Activated CD8-positive, alpha-beta memory T cell treated with anti-CD3 and anti-CD28 coated beads, Interleukin-2, amount 50 U/mL, for 24 hours (primary cell): ENCODE measurements around the gene AKNA.
"Not testable (repeated sequence)": the region's sequence is repeated elsewhere in the genome, so short reads cannot be mapped to it uniquely, and the experiment has no call there.

ENCODE experiments used
- DNase-seq: peaks from one replicate; pipeline ENCODE4 v3.0.0-alpha.2; 2020; ENCODE audit errors: extremely low read depth

AKNA gene

DNA sequence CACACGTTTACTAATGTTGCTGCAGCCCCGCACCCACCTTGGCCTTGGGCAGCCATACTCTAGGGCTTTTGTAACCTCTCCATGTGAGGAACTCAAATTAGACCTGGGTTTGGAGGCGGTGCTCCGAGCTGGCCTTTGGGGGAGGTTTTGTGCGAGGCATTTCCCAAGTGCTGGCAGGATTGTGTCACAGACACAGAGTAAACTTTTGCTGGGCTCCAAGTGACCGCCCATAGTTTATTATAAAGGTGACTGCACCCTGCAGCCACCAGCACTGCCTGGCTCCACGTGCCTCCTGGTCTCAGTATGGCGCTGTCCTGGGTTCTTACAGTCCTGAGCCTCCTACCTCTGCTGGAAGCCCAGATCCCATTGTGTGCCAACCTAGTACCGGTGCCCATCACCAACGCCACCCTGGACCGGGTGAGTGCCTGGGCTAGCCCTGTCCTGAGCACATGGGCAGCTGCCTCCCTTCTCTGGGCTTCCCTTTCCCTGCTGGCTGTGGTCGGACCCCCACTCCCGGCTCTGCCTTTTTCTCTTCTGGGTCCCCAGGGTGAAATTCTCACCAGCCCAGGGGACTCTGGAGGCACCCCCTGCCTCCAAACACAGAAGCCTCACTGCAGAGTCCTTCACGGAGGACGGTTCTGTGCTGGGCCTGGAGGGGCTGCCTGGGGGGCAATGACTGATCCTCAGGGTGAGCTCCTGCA is 64.8 kb downstream of the AKNA start, which contains the start of gene ORM1:
Gene ORM1, plus strand, starts transcription at position 268 of the 701 bp plus-strand sequence. Its CDS starts 36 bp downstream, at position 304.
- not testable (repeated sequence) for DNase-seq

GRCh38 chr9:114322160-114322818 is 65.5 kb downstream of the AKNA start:
- DNase-seq = not testable (repeated sequence)

GRCh38 chr9:114321759-114322158 is 66.0 kb downstream of the AKNA start:
- DNase-seq = no peak

DNA sequence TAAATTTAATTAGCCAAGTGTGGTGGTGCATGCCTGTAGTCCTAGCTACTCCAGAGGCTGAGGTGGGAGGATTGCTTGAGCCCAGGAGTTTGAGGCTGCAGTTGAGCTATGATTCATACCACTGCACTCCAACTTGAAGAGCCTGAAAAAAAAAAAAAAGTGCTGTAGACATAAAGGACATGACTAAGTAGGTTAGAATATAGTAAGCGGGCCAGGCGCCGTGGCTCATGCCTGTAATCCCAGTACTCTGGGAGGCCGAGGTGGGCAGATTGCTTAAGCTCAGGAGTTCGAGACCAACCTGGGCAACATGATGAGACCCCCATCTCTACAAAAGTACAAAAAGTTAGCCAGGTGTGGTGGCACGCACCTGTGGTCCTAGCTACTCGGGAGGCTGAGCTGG is 67.1 kb downstream of the AKNA start:
- not testable (repeated sequence) for DNase-seq

DNA sequence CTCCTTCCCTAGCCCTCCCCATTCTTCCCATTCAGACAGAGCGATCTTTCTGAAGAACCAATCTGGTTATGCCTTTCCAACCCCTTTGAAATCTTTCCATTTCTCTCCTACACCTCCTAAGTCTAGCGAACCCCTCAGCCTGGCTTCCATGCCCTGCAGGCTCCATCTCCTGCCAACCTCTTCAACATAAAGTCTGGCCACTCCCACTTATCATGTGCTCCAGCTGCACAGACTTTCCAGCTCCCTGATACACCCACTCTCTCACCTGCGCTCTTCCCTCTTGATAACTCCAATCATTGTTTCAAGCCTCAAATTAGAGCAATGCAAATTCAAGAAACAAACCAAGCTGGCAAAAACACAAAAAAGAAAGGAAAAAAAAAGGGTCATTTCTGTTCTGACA is 68.6 kb downstream of the AKNA start:
- DNase-seq = no peak

- no peak for DNase-seq
Observed at GRCh38 chr9:114318416-114318815, 69.4 kb downstream of the AKNA start.

DNA sequence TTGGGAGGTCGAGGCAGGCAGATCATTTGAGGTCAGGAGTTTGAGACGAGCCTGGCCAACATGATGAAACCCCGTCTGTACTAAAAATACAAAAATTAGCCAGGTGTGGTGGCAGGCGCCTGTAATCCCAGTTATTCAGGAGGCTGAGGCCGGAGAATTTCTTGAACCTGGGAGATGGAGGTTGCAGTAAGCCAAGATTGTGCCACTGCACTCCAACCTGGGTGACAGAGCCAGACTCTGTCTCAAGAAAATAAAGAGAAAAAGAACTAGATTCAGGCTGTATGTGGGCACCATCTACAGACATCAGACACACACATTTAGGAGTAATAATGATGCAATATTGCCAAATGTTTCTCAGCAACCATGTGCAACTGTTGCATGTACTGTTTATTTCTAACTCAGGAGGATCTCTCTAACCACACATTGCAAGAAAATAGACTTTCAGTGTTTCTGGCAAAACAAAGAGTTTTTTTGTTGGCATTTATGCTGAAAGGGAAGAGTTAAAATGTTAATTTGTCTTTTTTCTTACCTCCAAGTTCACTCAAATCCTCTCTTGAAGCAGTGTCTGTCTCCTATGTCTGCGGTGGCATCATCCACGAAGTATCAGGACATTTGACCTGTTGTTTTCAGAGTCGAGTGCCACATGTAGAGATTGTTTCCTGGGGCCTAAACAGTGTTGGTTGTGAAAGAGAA is 70.0 kb downstream of the AKNA start:
- no peak for DNase-seq

- no peak for DNase-seq
Observed at GRCh38 chr9:114316605-114317230, 71.1 kb downstream of the AKNA start.

- no peak for DNase-seq
Observed at GRCh38 chr9:114315723-114316363, 71.9 kb downstream of the AKNA start.

DNA sequence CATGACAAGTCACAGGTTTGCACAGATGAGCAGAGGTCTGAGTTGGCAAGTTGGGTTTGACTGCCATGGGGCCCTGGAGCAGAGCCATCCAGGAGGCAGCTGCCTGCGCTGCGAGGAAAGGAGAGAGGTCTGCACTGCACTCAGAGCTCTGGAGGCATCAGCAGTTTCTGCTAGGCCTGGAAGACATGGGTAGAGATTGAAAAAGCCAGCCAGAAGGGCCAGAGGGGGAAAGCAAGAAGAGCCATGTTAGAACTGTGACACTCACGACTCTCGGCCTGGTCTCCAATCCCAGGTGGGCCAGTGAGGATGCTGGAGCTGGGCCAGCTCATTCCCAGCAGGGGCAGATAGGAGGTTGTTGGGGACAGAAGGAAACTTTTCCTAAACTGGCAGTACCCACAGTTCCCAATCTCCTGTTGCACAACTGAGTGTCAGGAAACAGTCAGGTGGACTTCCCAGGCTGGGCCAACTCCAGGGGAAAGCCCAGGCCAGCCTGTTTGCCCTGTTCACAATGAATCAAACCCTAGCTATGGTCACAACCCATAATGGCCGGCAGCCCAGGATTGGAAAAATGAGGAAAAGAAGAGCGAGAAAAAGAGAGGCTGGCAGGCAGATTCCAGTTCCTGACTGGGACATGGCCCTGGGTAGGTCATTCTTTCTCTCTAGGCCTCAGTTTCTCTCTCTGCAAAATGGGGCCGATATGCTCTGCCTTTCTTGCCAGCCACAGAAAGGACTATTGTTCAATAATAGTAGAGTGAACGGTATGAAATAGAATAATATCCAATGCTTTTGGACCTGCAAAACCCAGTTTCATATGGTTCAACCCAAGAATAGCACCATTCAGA is 72.7 kb downstream of the AKNA start:
- no peak for DNase-seq

DNA sequence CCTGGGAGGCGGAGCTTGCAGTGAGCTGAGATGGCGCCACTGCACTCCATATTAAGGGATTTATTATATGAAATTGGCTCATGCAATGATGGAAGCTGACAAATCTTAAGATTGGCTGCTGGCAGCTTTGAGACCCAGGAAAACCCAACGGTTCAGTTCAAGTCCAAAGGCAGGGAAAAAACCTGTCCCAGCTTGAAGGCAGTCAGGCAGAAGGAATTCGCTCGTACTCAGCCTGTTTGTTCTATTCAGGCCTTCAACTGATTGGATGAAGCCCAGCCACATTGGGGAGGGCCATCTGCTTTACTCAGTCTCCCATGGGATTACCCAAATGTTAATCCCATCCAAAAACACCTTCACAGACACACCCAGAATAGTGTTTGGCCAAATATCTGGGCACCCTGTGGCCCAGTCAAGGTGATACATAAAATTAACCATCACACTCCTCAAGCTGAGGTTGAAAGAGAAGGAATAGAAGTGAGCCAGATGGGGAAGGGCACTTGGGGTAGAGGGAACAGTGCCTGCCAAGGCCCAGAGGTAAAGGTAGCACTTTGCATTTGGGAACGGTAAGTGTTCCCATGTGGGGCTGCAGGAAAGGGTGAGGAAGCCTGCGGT is 73.4 kb downstream of the AKNA start:
- no peak for DNase-seq

GRCh38 chr9:114313186-114313585 is 74.6 kb downstream of the AKNA start:
- no peak for DNase-seq

- DNase-seq = no peak
Observed at GRCh38 chr9:114312513-114312875, 75.3 kb downstream of the AKNA start.

- DNase-seq = no peak
Observed at GRCh38 chr9:114311571-114312512, 75.9 kb downstream of the AKNA start.

DNA sequence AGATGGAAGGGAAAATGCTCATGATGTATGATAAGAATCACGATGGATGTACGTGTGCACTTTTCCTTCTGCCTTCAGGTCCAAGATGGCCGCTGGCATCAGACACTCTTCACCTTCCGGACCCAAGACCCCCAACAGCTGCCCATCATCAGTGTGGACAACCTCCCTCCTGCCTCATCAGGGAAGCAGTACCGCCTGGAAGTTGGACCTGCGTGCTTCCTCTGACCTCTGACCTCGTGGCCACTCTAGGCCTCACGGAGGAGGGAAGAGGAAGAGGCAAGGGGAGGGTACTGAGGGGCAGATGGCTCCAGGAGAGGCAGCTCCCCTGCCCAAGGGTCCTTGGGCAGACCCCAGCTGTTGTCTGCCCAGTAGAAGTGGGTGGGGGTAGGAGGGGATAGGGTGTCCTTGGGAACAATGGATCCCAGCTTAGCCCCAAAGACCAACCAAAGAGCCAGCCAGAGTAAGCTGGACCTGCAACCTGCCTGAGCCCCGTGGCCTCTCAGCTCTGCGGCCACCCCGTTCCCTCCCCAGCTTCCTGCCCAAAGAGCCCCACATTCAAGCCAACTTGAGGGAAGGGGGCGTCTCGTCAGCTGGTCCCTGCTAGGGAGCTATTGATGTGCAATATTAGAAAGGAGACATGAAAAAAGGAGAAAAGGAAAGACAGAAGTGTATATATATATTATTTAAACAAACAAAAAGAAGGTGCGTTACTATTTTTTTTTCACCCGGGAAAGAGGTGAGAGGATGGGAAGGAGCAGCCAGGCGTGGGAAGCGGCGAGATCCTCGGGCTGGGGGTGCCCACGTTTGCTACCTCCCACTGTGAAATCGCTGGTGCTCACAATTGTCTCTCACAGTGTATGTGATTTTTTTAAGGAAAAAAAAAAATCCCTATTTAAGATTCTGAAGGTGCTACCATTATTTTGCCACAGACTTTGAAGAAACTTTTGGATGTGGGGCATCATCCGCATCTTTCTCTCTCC is 77.0 kb downstream of the AKNA start:
- no peak for DNase-seq

DNA sequence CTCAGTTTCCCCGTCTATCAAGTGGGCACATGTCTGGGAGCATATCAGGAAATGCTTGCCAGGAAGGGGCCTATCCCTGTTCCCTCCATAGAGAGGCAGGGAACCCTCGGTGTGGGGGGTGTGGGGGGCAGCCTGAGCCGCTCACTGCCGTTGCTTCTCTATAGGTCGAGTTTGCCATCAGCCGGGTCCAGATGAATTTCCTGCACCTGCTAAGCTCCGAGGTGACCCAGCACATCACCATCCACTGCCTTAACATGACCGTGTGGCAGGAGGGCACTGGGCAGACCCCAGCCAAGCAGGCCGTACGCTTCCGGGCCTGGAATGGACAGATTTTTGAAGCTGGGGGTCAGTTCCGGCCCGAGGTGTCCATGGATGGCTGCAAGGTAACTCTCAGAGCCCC is 78.7 kb downstream of the AKNA start:
- DNase-seq = no peak

DNA sequence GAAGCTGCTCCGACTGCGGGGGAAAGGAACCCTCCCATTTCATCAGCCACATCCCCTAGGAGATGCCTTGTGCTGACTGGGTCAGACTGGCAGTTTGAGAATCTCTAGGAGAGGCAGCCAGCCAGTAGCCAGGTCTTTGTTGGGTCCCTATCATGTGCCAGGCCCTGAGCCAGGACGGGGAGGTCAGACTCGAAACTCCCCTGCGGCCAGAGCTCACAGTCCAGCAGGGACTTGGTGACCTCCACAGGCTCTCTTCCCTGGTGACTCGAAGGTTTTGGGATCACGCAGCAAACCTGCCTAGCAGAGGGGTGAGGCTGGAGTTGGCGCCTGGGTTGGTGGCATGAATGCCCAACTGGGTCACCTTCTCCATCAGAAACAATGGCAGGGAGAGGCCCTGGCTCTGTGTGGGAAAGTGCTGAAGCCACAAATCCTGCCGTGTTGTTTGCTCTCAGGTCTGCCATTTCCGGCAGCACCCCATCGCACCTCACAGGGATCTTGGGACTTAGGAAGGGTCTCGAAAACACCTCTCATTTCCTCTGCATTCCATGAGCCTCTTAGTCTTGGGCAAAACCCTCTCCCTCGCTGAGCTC is 79.3 kb downstream of the AKNA start:
- DNase-seq = no peak

GRCh38 chr9:114307899-114308267 is 79.9 kb downstream of the AKNA start:
- DNase-seq = no peak
